HCT116 (cell line): ENCODE results near the gene CABLES1. TPM values are rescaled to one million over a fixed set of nuclear protein-coding genes. Genes with fewer than 3 reads are reported as not detected.

Experiments
- ATAC-seq: fragments of 200-7000 bp; cut with Tn5 transposase; 2 replicates; pipeline ENCODE4 v1.9.1; 2020; ENCODE audit warnings: mild to moderate bottlenecking, moderate library complexity
- BruUV-seq: library from RNA; stranded (reverse); fragments of 400-500 nt; replicated peaks from 2 replicates; lab custom pipeline; 2021; lab: Mats Ljungman, UMichigan
- CTCF ChIA-PET: fragments of 300-600 bp; sonication (Branson Sonifier 250); formaldehyde crosslinking; loops from one replicate; lab custom pipeline; 2021; ENCODE audit warnings: antibody characterized with exemption; lab: Charles Lee
- POLR2A ChIA-PET: fragments of 300-600, 350-600 bp; sonication (Branson Sonifier 250); formaldehyde crosslinking; loops from one replicate; lab custom pipeline; 2021; ENCODE audit warnings: antibody characterized with exemption; lab: Charles Lee
- RAD21 ChIA-PET, 2 experiments: fragments of 300-600 bp; sonication (Branson Sonifier 250); formaldehyde crosslinking; loops; one replicate each; lab custom pipeline; 2023; ENCODE audit warnings: low total read pairs in 2 of 2; ENCODE audit not compliant: uncharacterized antibody in 2 of 2, unreplicated experiment in 2 of 2, low non-redundant PET in 1 of 2; lab: Charles Lee
- DNase-seq: peaks from one replicate; pipeline ENCODE4 v3.0.0-alpha.2; 2010; ENCODE audit warnings: low read depth, low spot score
- H2AFZ ChIP-seq: fragments of 200-600 bp; shearing (Covaris generic), sonication (generic); 2 replicates; pipeline ENCODE4 v1.6.1; 2017; ENCODE audit warnings: low read depth, mixed run types, mixed read lengths, antibody characterized with exemption, low read length; ENCODE audit not compliant: poor library complexity, severe bottlenecking
- H3K27ac ChIP-seq: 2 replicates; pipeline ENCODE4 v1.5.1; 2012; ENCODE audit warnings: low read depth, low read length
- H3K27me3 ChIP-seq: fragments of 200-600 bp; sonication (generic); 2 replicates; pipeline ENCODE4 v1.6.1; 2016; ENCODE audit warnings: mixed run types, low read length, mixed read lengths; ENCODE audit not compliant: insufficient read depth
- H3K36me3 ChIP-seq, 2 experiments: fragments of 200-500 bp in 1 of 2; fragments of 200-600 bp in 1 of 2; sonication (Bioruptor generic) in 1 of 2; sonication (generic) in 1 of 2; 2 replicates each; pipeline versions ENCODE4 v1.5.1 to v1.6.1; 2014 to 2016; ENCODE audit warnings: low read length in 2 of 2, inconsistent platforms in 1 of 2, mixed read lengths in 1 of 2, mixed run types in 1 of 2; ENCODE audit not compliant: insufficient read depth in 2 of 2, control insufficient read depth in 1 of 2
- H3K4me1 ChIP-seq, 2 experiments: fragments of 200-600 bp in 1 of 2; sonication (generic) in 1 of 2; 2 replicates each; pipeline versions ENCODE4 v1.5.1 to v1.6.1; 2012 to 2017; ENCODE audit warnings: low read length in 2 of 2, inconsistent platforms in 1 of 2, mild to moderate bottlenecking in 1 of 2, mixed read lengths in 1 of 2, mixed run types in 1 of 2, moderate library complexity in 1 of 2; ENCODE audit not compliant: insufficient read depth in 2 of 2, control insufficient read depth in 1 of 2
- H3K4me2 ChIP-seq: fragments of 200-600 bp; sonication (generic); 2 replicates; pipeline ENCODE4 v1.6.1; 2017; ENCODE audit warnings: mixed run types, low read length, mixed read lengths
- H3K4me3 ChIP-seq, 2 experiments: fragments of 200-600 bp in 1 of 2; sonication (generic) in 1 of 2; replicated peaks in 1 of 2; 2 replicates each; pipeline ENCODE4 v1.5.1; 2011 to 2016; ENCODE audit warnings: low read length in 2 of 2, control low read depth in 1 of 2, low read depth in 1 of 2, mild to moderate bottlenecking in 1 of 2, mixed read lengths in 1 of 2, mixed run types in 1 of 2
- H3K79me2 ChIP-seq: fragments of 200-600 bp; sonication (generic); 2 replicates; pipeline ENCODE4 v1.6.1; 2017; ENCODE audit warnings: mild to moderate bottlenecking, mixed run types, low read length, moderate library complexity, mixed read lengths; ENCODE audit not compliant: insufficient read depth
- H3K9ac ChIP-seq: fragments of 200-600 bp; sonication (generic); 2 replicates; pipeline ENCODE4 v1.6.1; 2016; ENCODE audit warnings: low read length, mixed read lengths
- H3K9me2 ChIP-seq: fragments of 200-600 bp; sonication (generic), shearing (Covaris generic); 2 replicates; pipeline ENCODE4 v1.6.1; 2017; ENCODE audit warnings: mixed run types, mild to moderate bottlenecking, moderate library complexity; ENCODE audit not compliant: insufficient read depth
- H3K9me3 ChIP-seq, 2 experiments: fragments of 200-500 bp in 1 of 2; fragments of 200-600 bp in 1 of 2; sonication (Bioruptor generic) in 1 of 2; sonication (generic) in 1 of 2; 2 replicates each; pipeline ENCODE4 v1.6.1; 2014 to 2017; ENCODE audit warnings: low read length in 2 of 2, mixed read lengths in 2 of 2, inconsistent platforms in 1 of 2, low read depth in 1 of 2, mild to moderate bottlenecking in 1 of 2, mixed run types in 1 of 2, moderate library complexity in 1 of 2; ENCODE audit not compliant: control insufficient read depth in 1 of 2, insufficient read depth in 1 of 2
- H4K20me1 ChIP-seq: fragments of 200-600 bp; sonication (generic), shearing (Covaris generic); 2 replicates; pipeline ENCODE4 v1.6.1; 2017; ENCODE audit warnings: mixed run types, mild to moderate bottlenecking, moderate library complexity; ENCODE audit not compliant: insufficient read depth
- CEBPB ChIP-seq: IDR thresholded peaks from 2 replicates; pipeline ENCODE4 v1.6.1; 2012; ENCODE audit warnings: low read depth
- CTCF ChIP-seq, 3 experiments: fragments of 200-600 bp in 1 of 3; sonication (generic) in 1 of 3; IDR thresholded peaks in 2 of 3; conservative IDR thresholded peaks in 1 of 3; 2 replicates each; pipeline ENCODE4 v1.5.1; 2012 to 2017; ENCODE audit warnings: low read depth in 2 of 3, low read length in 2 of 3, antibody characterized with exemption in 1 of 3, borderline replicate concordance in 1 of 3, control low read depth in 1 of 3, mild to moderate bottlenecking in 1 of 3, mixed read lengths in 1 of 3, mixed run types in 1 of 3, moderate library complexity in 1 of 3; ENCODE audit not compliant: insufficient read depth in 1 of 3
- EGR1 ChIP-seq: IDR thresholded peaks from 2 replicates; pipeline ENCODE4 v1.6.1; 2012; ENCODE audit warnings: low read depth
- EZH2 ChIP-seq: fragments of 200-600 bp; sonication (generic); IDR thresholded peaks from 2 replicates; pipeline ENCODE4 v1.6.1; 2017; ENCODE audit warnings: antibody characterized with exemption, mixed run types
- EZH2phosphoT487 ChIP-seq: fragments of 200-600 bp; IDR thresholded peaks from 2 replicates; pipeline ENCODE4 v1.6.1; 2018; ENCODE audit warnings: antibody characterized with exemption, borderline replicate concordance
- FOSL1 ChIP-seq: IDR thresholded peaks from 2 replicates; pipeline ENCODE4 v1.6.1; 2012; ENCODE audit warnings: low read depth
- JUND ChIP-seq: IDR thresholded peaks from 2 replicates; pipeline ENCODE4 v1.6.1; 2012
- MAX ChIP-seq: IDR thresholded peaks from 2 replicates; pipeline ENCODE4 v1.6.1; 2012
- POLR2AphosphoS5 ChIP-seq: IDR thresholded peaks from 2 replicates; pipeline ENCODE4 v1.6.1; 2011; ENCODE audit warnings: mild to moderate bottlenecking, low read depth, low read length, moderate library complexity
- SIN3A ChIP-seq: IDR thresholded peaks from 2 replicates; pipeline ENCODE4 v1.6.1; 2012; ENCODE audit warnings: low read depth
- SP1 ChIP-seq: IDR thresholded peaks from 2 replicates; pipeline ENCODE4 v1.6.1; 2012; ENCODE audit warnings: low read depth
- SRF ChIP-seq: IDR thresholded peaks from 2 replicates; pipeline ENCODE4 v1.6.1; 2012; ENCODE audit warnings: low read depth
- ZFX ChIP-seq: fragments of 450-650 bp; IDR thresholded peaks from 2 replicates; pipeline ENCODE4 v1.6.1; 2017
- ZNF274 ChIP-seq: fragments of 200-500 bp; sonication (Bioruptor generic); IDR thresholded peaks from 2 replicates; pipeline ENCODE4 v1.6.1; 2014; ENCODE audit warnings: mild to moderate bottlenecking, low read depth, low read length, inconsistent platforms
- intact Hi-C: fragments of 100-400 bp; cut with micrococcal nuclease; formaldehyde crosslinking; loops from 2 replicates; pipeline ENCODE4 v1.10.0; 2022
- total RNA-seq: library from RNA; stranded (reverse); gene quantifications from one replicate; pipeline ENCODE4 v1.2.1, GENCODE V29; 2021; ENCODE audit not compliant: unreplicated experiment
- TF ChIP-seq, protein P1 (sequence below): IDR thresholded peaks from 2 replicates; pipeline ENCODE4 v1.6.1; 2011; ENCODE audit warnings: mild to moderate bottlenecking, low read length, moderate library complexity; ENCODE audit not compliant: insufficient replicate concordance; ENCODE audit errors: extremely low read depth
- TF ChIP-seq, protein P2 (sequence below): IDR thresholded peaks from 2 replicates; pipeline ENCODE4 v1.6.1; 2012
- TF ChIP-seq, protein P3 (sequence below): IDR thresholded peaks from 2 replicates; pipeline ENCODE4 v1.6.1; 2012; ENCODE audit warnings: low read depth

Gene CABLES1
- total RNA-seq, 1 experiment from 2014 or later: 7.7 TPM

DNA sequence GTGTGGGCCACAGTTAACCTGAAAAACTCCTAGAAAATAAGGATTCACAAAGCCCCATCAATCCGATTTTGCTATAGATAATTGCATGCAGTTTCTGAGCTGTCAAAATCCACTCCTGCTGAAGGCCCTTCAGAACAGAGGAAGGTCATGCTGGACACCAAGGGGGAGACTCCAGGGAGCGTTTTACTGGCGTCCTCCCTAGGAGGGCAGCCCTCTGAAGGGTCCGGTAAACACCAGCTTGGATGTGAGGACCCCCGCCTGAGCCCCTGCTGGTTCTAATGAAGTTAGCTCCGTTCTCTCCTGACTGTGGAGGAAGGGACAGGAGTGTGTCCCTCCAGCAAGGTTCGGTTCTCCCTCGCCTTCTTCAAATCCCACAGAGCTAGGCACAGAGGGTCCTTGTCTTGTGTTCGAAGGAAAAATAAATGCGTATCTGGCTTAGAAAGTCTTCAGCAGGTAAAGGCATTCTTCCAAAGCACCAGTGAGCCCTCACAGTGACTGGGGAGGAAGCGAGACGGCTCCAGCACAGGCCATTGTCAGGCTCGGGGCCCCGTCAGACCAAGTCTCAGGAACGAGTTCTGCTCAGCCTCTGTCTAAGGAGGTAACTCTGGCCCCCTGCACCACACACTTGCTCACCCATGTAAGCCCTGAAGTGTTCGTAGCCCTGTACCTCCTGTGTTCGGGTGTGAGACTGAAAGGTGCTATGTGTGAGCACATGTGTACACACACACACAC is 41.6 kb downstream of the CABLES1 start (continued):
- TF ChIP-seq, protein P1, sequence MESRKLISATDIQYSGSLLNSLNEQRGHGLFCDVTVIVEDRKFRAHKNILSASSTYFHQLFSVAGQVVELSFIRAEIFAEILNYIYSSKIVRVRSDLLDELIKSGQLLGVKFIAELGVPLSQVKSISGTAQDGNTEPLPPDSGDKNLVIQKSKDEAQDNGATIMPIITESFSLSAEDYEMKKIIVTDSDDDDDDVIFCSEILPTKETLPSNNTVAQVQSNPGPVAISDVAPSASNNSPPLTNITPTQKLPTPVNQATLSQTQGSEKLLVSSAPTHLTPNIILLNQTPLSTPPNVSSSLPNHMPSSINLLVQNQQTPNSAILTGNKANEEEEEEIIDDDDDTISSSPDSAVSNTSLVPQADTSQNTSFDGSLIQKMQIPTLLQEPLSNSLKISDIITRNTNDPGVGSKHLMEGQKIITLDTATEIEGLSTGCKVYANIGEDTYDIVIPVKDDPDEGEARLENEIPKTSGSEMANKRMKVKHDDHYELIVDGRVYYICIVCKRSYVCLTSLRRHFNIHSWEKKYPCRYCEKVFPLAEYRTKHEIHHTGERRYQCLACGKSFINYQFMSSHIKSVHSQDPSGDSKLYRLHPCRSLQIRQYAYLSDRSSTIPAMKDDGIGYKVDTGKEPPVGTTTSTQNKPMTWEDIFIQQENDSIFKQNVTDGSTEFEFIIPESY: no peak
- no peak for TF ChIP-seq EZH2phosphoT487
- TF ChIP-seq SRF: no peak
- TF ChIP-seq, all 23 proteins: peak for 0

- H3K79me2 ChIP-seq: no peaks in the 10 kb centered on the region
- DNase-seq (no peak), ATAC-seq (no peak)
- no peak overlapping the region for H3K9ac ChIP-seq
- BruUV-seq: no TSS peak
- H3K4me1 ChIP-seq: no peaks in the 10 kb centered on the region
- no peak overlapping the region for H3K27ac ChIP-seq
- no peaks in the 10 kb centered on the region for H3K36me3 ChIP-seq
- ChIA-PET RAD21 (no interaction called here), POLR2A (no interaction called here), CTCF (no interaction called here)
- no peak overlapping the region for H3K4me2 ChIP-seq
- H2AFZ ChIP-seq: no peak overlapping the region
- no peaks in the 10 kb centered on the region for H4K20me1 ChIP-seq
- intact Hi-C loops: no loop called here
- H3K4me3 ChIP-seq: no peak overlapping the region
- TF ChIP-seq SP1: no peak
- no peak for TF ChIP-seq MAX
- TF ChIP-seq EZH2: no peak
- TF ChIP-seq EZH2phosphoT487: no peak
- no peak for TF ChIP-seq POLR2AphosphoS5
- TF ChIP-seq ZNF274: no peak
- no peak for TF ChIP-seq CEBPB
- TF ChIP-seq, protein P2, sequence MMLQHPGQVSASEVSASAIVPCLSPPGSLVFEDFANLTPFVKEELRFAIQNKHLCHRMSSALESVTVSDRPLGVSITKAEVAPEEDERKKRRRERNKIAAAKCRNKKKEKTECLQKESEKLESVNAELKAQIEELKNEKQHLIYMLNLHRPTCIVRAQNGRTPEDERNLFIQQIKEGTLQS: no peak
- no peak for TF ChIP-seq SIN3A
- no peak for TF ChIP-seq FOSL1
- no peak for TF ChIP-seq SRF
- TF ChIP-seq JUND: no peak
- no peak for TF ChIP-seq CTCF (IDR thresholded peaks at IDR 0.05 in 2 of 3, conservative IDR thresholded peaks at IDR 0.05 in 1 of 3; ENCODE audit: borderline replicate concordance in 1 of 3, insufficient read depth in 1 of 3, low read depth in 2 of 3, low read length in 2 of 3)
- TF ChIP-seq, protein P3, sequence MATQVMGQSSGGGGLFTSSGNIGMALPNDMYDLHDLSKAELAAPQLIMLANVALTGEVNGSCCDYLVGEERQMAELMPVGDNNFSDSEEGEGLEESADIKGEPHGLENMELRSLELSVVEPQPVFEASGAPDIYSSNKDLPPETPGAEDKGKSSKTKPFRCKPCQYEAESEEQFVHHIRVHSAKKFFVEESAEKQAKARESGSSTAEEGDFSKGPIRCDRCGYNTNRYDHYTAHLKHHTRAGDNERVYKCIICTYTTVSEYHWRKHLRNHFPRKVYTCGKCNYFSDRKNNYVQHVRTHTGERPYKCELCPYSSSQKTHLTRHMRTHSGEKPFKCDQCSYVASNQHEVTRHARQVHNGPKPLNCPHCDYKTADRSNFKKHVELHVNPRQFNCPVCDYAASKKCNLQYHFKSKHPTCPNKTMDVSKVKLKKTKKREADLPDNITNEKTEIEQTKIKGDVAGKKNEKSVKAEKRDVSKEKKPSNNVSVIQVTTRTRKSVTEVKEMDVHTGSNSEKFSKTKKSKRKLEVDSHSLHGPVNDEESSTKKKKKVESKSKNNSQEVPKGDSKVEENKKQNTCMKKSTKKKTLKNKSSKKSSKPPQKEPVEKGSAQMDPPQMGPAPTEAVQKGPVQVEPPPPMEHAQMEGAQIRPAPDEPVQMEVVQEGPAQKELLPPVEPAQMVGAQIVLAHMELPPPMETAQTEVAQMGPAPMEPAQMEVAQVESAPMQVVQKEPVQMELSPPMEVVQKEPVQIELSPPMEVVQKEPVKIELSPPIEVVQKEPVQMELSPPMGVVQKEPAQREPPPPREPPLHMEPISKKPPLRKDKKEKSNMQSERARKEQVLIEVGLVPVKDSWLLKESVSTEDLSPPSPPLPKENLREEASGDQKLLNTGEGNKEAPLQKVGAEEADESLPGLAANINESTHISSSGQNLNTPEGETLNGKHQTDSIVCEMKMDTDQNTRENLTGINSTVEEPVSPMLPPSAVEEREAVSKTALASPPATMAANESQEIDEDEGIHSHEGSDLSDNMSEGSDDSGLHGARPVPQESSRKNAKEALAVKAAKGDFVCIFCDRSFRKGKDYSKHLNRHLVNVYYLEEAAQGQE: no peak
- TF ChIP-seq EGR1: no peak
- TF ChIP-seq ZFX: no peak
- H3K9me3 ChIP-seq: no peaks in the 10 kb centered on the region
- no peaks in the 10 kb centered on the region for H3K27me3 ChIP-seq
- no peaks in the 10 kb centered on the region for H3K9me2 ChIP-seq
These were observed 42.3 kb downstream of the CABLES1 start for GRCh38 chr18:23177433-23178072.
